ENCODE data around the gene TBC1D5.

The TBC1D5 gene

GRCh38 chr3:17349093-17349492, 393.3 kb downstream of the TBC1D5 start (continued):
- no peak for TF ChIP-seq CSRNP3 (CRISPR knock-in tag; IDR thresholded peaks at IDR 0.05)
- no peak for TF ChIP-seq TCF4 (CRISPR knock-in tag; IDR thresholded peaks at IDR 0.05; ENCODE audit: borderline replicate concordance)

- no peak for TF ChIP-seq ZNF8 (CRISPR knock-in tag; IDR thresholded peaks at IDR 0.05)
- TF ChIP-seq SNAI2 (CRISPR knock-in tag; IDR thresholded peaks at IDR 0.05), result no peak
- TF ChIP-seq ZFP3 (CRISPR knock-in tag; IDR thresholded peaks at IDR 0.05), result no peak
- TF ChIP-seq ESRRG (CRISPR knock-in tag; IDR thresholded peaks at IDR 0.05), result no peak
- TF ChIP-seq ARNTL (CRISPR knock-in tag; IDR thresholded peaks at IDR 0.05; ENCODE audit: borderline replicate concordance, low read depth), result no peak
- no peak for TF ChIP-seq ZFP30 (CRISPR knock-in tag; IDR thresholded peaks at IDR 0.05)
- TF ChIP-seq CSRNP3 (CRISPR knock-in tag; IDR thresholded peaks at IDR 0.05), result no peak
- no peak for TF ChIP-seq ISL1 (CRISPR knock-in tag; IDR thresholded peaks at IDR 0.05)
- TF ChIP-seq ZNF70 (CRISPR knock-in tag; IDR thresholded peaks at IDR 0.05), result no peak
- TF ChIP-seq BACH2 (CRISPR knock-in tag; IDR thresholded peaks at IDR 0.05; ENCODE audit: borderline replicate concordance), result no peak
- TF ChIP-seq TOX (CRISPR knock-in tag; IDR thresholded peaks at IDR 0.05; ENCODE audit: borderline replicate concordance), result no peak
- TF ChIP-seq OSR1 (CRISPR knock-in tag; IDR thresholded peaks at IDR 0.05), result no peak
- TF ChIP-seq PPARA (CRISPR knock-in tag; IDR thresholded peaks at IDR 0.05; ENCODE audit: borderline replicate concordance), result no peak
- ATAC-seq, result no peak
Measured at GRCh38 chr3:17342119-17342518, 400.3 kb downstream of the TBC1D5 start.

- TF ChIP-seq TSHZ2 (CRISPR knock-in tag; IDR thresholded peaks at IDR 0.05) (no peak), TOX (CRISPR knock-in tag; IDR thresholded peaks at IDR 0.05; ENCODE audit: borderline replicate concordance) (no peak), PATZ1 (CRISPR knock-in tag; IDR thresholded peaks at IDR 0.05; ENCODE audit: borderline replicate concordance) (no peak), ZNF565 (CRISPR knock-in tag; conservative IDR thresholded peaks at IDR 0.05; ENCODE audit: low read depth) (no peak), SNAI2 (CRISPR knock-in tag; IDR thresholded peaks at IDR 0.05) (no peak), POU6F1 (CRISPR knock-in tag; IDR thresholded peaks at IDR 0.05; ENCODE audit: borderline replicate concordance, low read depth) (no peak), RARB (CRISPR knock-in tag; IDR thresholded peaks at IDR 0.05) (no peak)
- ATAC-seq, result no peak
Measured at GRCh38 chr3:17340693-17341092, 401.7 kb downstream of the TBC1D5 start.

- TF ChIP-seq PATZ1 (CRISPR knock-in tag; IDR thresholded peaks at IDR 0.05; ENCODE audit: borderline replicate concordance) (no peak), ZNF70 (CRISPR knock-in tag; IDR thresholded peaks at IDR 0.05) (no peak), ISL1 (CRISPR knock-in tag; IDR thresholded peaks at IDR 0.05) (no peak), ESRRG (CRISPR knock-in tag; IDR thresholded peaks at IDR 0.05) (no peak), OSR1 (CRISPR knock-in tag; IDR thresholded peaks at IDR 0.05) (no peak), GLIS3 (CRISPR knock-in tag; IDR thresholded peaks at IDR 0.05) (no peak), CSDC2 (CRISPR knock-in tag; IDR thresholded peaks at IDR 0.05) (no peak), TOX (CRISPR knock-in tag; IDR thresholded peaks at IDR 0.05; ENCODE audit: borderline replicate concordance) (no peak), ARNTL (CRISPR knock-in tag; IDR thresholded peaks at IDR 0.05; ENCODE audit: borderline replicate concordance, low read depth) (no peak), ZC3H10 (CRISPR knock-in tag; IDR thresholded peaks at IDR 0.05) (no peak), CSRNP3 (CRISPR knock-in tag; IDR thresholded peaks at IDR 0.05) (no peak), ZNF565 (CRISPR knock-in tag; conservative IDR thresholded peaks at IDR 0.05; ENCODE audit: low read depth) (no peak), ZFP3 (CRISPR knock-in tag; IDR thresholded peaks at IDR 0.05) (no peak), TCF4 (CRISPR knock-in tag; IDR thresholded peaks at IDR 0.05; ENCODE audit: borderline replicate concordance) (no peak), SNAI2 (CRISPR knock-in tag; IDR thresholded peaks at IDR 0.05) (no peak), ZNF8 (CRISPR knock-in tag; IDR thresholded peaks at IDR 0.05) (no peak), BACH2 (CRISPR knock-in tag; IDR thresholded peaks at IDR 0.05; ENCODE audit: borderline replicate concordance) (no peak)
- no peak for ATAC-seq
Measured at GRCh38 chr3:17340261-17340660, 402.2 kb downstream of the TBC1D5 start.

Data from SK-N-SH treated with all-trans-retinoic acid at 6 μM for 48 hours (cell line).